Neuronal stem cell (in vitro differentiated cells): ENCODE results near the gene BAIAP2.
A peak's percentile ranks its signal among the peaks of the same experiment; 100 is the strongest.

ENCODE experiments used
- DNase-seq: peaks from one replicate; pipeline ENCODE4 v3.0.0-alpha.2; 2013; ENCODE audit warnings: low spot score
- H2AFZ ChIP-seq: one replicate; pipeline ENCODE4 v1.6.1; 2013; ENCODE audit warnings: mild to moderate bottlenecking, low read length, inconsistent platforms
- H2AK5ac ChIP-seq: 2 replicates; pipeline ENCODE4 v1.6.1; 2013; ENCODE audit warnings: low read depth, mild to moderate bottlenecking, inconsistent platforms, low read length, moderate library complexity, mixed read lengths
- H2BK120ac ChIP-seq: 2 replicates; pipeline ENCODE4 v1.6.1; 2013; ENCODE audit warnings: low read depth, mild to moderate bottlenecking, inconsistent platforms, low read length, moderate library complexity, mixed read lengths
- H2BK12ac ChIP-seq: one replicate; pipeline ENCODE4 v1.6.1; 2013; ENCODE audit warnings: low read length, inconsistent platforms
- H2BK15ac ChIP-seq: 2 replicates; pipeline ENCODE4 v1.6.1; 2013; ENCODE audit warnings: mild to moderate bottlenecking, low read length, inconsistent platforms, mixed read lengths
- H2BK5ac ChIP-seq: one replicate; pipeline ENCODE4 v1.6.1; 2013; ENCODE audit warnings: inconsistent platforms, mild to moderate bottlenecking, low read length, moderate library complexity
- H3K14ac ChIP-seq: one replicate; pipeline ENCODE4 v1.6.1; 2013; ENCODE audit warnings: low read length, inconsistent platforms
- H3K18ac ChIP-seq: 2 replicates; pipeline ENCODE4 v1.6.1; 2013; ENCODE audit warnings: low read length, inconsistent platforms
- H3K23ac ChIP-seq: 2 replicates; pipeline ENCODE4 v1.6.1; 2013; ENCODE audit warnings: low read depth, mild to moderate bottlenecking, mixed read lengths, low read length, inconsistent platforms; ENCODE audit not compliant: poor library complexity
- H3K27ac ChIP-seq: replicated peaks from 3 replicates; pipeline ENCODE4 v1.5.1; 2013; ENCODE audit warnings: low read length, inconsistent platforms
- H3K27me3 ChIP-seq, 3 experiments: 2 replicates each; pipeline ENCODE4 v1.6.1; 2013; ENCODE audit warnings: low read length in 3 of 3, mild to moderate bottlenecking in 2 of 3, inconsistent platforms in 1 of 3, low read depth in 1 of 3, mixed read lengths in 1 of 3, moderate library complexity in 1 of 3; ENCODE audit not compliant: control insufficient read depth in 3 of 3, insufficient read depth in 3 of 3
- H3K36me3 ChIP-seq, 2 donors: replicated peaks in 1 of 2; 2 replicates each; pipeline ENCODE4 v1.6.1; 2013; ENCODE audit warnings: low read length in 2 of 2; ENCODE audit not compliant: control insufficient read depth in 2 of 2, insufficient read depth in 2 of 2
- H3K4ac ChIP-seq: 2 replicates; pipeline ENCODE4 v1.6.1; 2013; ENCODE audit warnings: inconsistent platforms, mild to moderate bottlenecking, low read length, moderate library complexity
- H3K4me1 ChIP-seq, 2 donors: 1 replicate in 1 of 2; 2 replicates in 1 of 2; pipeline ENCODE4 v1.6.1; 2013; ENCODE audit warnings: low read length in 2 of 2, low read depth in 1 of 2; ENCODE audit not compliant: control insufficient read depth in 2 of 2, insufficient read depth in 1 of 2
- H3K4me2 ChIP-seq: one replicate; pipeline ENCODE4 v1.6.1; 2013; ENCODE audit warnings: mild to moderate bottlenecking, low read length, inconsistent platforms; ENCODE audit not compliant: insufficient read depth, poor library complexity, severe bottlenecking
- H3K4me3 ChIP-seq, 2 donors: 2 replicates each; pipeline ENCODE4 v1.5.1; 2013; ENCODE audit warnings: low read length in 2 of 2, mild to moderate bottlenecking in 2 of 2, inconsistent platforms in 1 of 2, moderate library complexity in 1 of 2
- H3K79me1 ChIP-seq: one replicate; pipeline ENCODE4 v1.6.1; 2013; ENCODE audit warnings: low read depth, mild to moderate bottlenecking, inconsistent platforms, low read length, moderate library complexity
- H3K9ac ChIP-seq: one replicate; pipeline ENCODE4 v1.6.1; 2013; ENCODE audit warnings: mild to moderate bottlenecking, low read depth, low read length, inconsistent platforms; ENCODE audit not compliant: poor library complexity
- H3K9me3 ChIP-seq, 2 donors: replicated peaks in 1 of 2; 2 replicates each; pipeline versions ENCODE3 to v1.6.1; 2013; ENCODE audit warnings: low read length in 2 of 2, mild to moderate bottlenecking in 2 of 2, inconsistent platforms in 1 of 2, low read depth in 1 of 2, mixed read lengths in 1 of 2, moderate library complexity in 1 of 2; ENCODE audit not compliant: control insufficient read depth in 2 of 2, insufficient read depth in 1 of 2
- H4K8ac ChIP-seq: one replicate; pipeline ENCODE4 v1.6.1; 2013; ENCODE audit warnings: low read depth, mild to moderate bottlenecking, inconsistent platforms, low read length, moderate library complexity
- H4K91ac ChIP-seq: one replicate; pipeline ENCODE4 v1.6.1; 2013; ENCODE audit warnings: low read length, low read depth, mild to moderate bottlenecking, inconsistent platforms; ENCODE audit not compliant: poor library complexity
- WGBS, 2 donors: extraction: QIAGEN DNeasy Blood & Tissue Kit; methylation state at CpG; one replicate each; pipeline ENCODE4 v1.1.7; 2013; ENCODE audit warnings: missing lambda C conversion rate in 2 of 2, mixed read lengths in 1 of 2; ENCODE audit not compliant: insufficient read length in 2 of 2, insufficient replicate concordance in 1 of 2; ENCODE audit errors: extremely low coverage in 2 of 2; 5-methylcytosine and 5-hydroxymethylcytosine counted together

Gene BAIAP2

GRCh38 chr17:81043725-81044427 is 8.9 kb downstream of the BAIAP2 start:
- H3K27ac ChIP-seq, result peak overlapping the region; percentile 55
- WGBS, 2 donors, result no CpG with 5 or more reads among the region's 38 CpGs

GRCh38 chr17:81044428-81044763 is 9.4 kb downstream of the BAIAP2 start:
- no peak overlapping the region for H2BK5ac ChIP-seq
- peaks cover 30 to 40% of the 10 kb centered on the region in 2 donors for H3K4me1 ChIP-seq

More at GRCh38 chr17:81043725-81044427, 8.9 kb downstream of the BAIAP2 start:
- DNase-seq, result no peak
- Histone ChIP-seq H3K9me3 (peaks cover 0 to 7% of the 10 kb centered on the region in 2 donors), H3K14ac (no peak overlapping the region), H3K18ac (peak overlapping the region; percentile 90), H2BK15ac (peak overlapping the region; percentile 30), H3K79me1 (peaks cover 57% of the 10 kb centered on the region), H2AFZ (no peak overlapping the region), H4K8ac (no peak overlapping the region), H3K23ac (no peak overlapping the region), H3K9ac (no peak overlapping the region), H3K4ac (peak overlapping the region; percentile 79), H2AK5ac (peak overlapping the region; percentile 71), H3K4me1 (peaks cover 30 to 44% of the 10 kb centered on the region in 2 donors), H3K36me3 (peaks cover 11 to 19% of the 10 kb centered on the region in 2 donors), H3K4me3 (no peak overlapping the region), H3K27me3 (no peaks in the 10 kb centered on the region), H2BK120ac (no peak overlapping the region), H3K4me2 (no peak overlapping the region), H2BK12ac (no peak overlapping the region), H4K91ac (no peak overlapping the region), H2BK5ac (peak overlapping the region; percentile 77)

GRCh38 chr17:81044764-81045589 is 10.0 kb downstream of the BAIAP2 start:
- peaks cover 0 to 5% of the 10 kb centered on the region in 2 donors for H3K9me3 ChIP-seq
- peak overlapping the region; percentile 36 for H3K18ac ChIP-seq
- H3K27ac ChIP-seq, result no peak overlapping the region
- no peak overlapping the region for H3K9ac ChIP-seq
- WGBS, 2 donors, result no CpG with 5 or more reads among the region's 28 CpGs
- H4K91ac ChIP-seq, result no peak overlapping the region
- no peak overlapping the region for H3K4me2 ChIP-seq
- peak overlapping the region; percentile 10 for H2BK15ac ChIP-seq
- no peak overlapping the region for H4K8ac ChIP-seq
- no peak overlapping the region for H2AFZ ChIP-seq
- H2BK5ac ChIP-seq, result no peak overlapping the region
- peaks cover 53% of the 10 kb centered on the region for H3K79me1 ChIP-seq
- H3K36me3 ChIP-seq, result peaks cover 8 to 15% of the 10 kb centered on the region in 2 donors
- H2BK120ac ChIP-seq, result no peak overlapping the region
- no peak overlapping the region for H2BK12ac ChIP-seq
- H3K14ac ChIP-seq, result peak overlapping the region; percentile 3
- H3K27me3 ChIP-seq, result no peaks in the 10 kb centered on the region
- no peak overlapping the region for H3K4me3 ChIP-seq
- no peak overlapping the region for H3K23ac ChIP-seq
- H3K4ac ChIP-seq, result no peak overlapping the region
- H2AK5ac ChIP-seq, result no peak overlapping the region
- H3K4me1 ChIP-seq, result peaks cover 28 to 38% of the 10 kb centered on the region in 2 donors
- no peak for DNase-seq

More at GRCh38 chr17:81044428-81044763, 9.4 kb downstream of the BAIAP2 start:
- no peak overlapping the region for H4K8ac ChIP-seq
- no peak for DNase-seq
- no peak overlapping the region for H3K14ac ChIP-seq
- no peak overlapping the region for H4K91ac ChIP-seq
- no peak overlapping the region for H3K9ac ChIP-seq
- peak overlapping the region; percentile 45 for H3K27ac ChIP-seq
- peak overlapping the region; percentile 10 for H2BK15ac ChIP-seq
- H3K36me3 ChIP-seq, result peaks cover 8 to 15% of the 10 kb centered on the region in 2 donors
- H2BK12ac ChIP-seq, result no peak overlapping the region
- H2BK120ac ChIP-seq, result no peak overlapping the region
- H3K79me1 ChIP-seq, result peaks cover 54% of the 10 kb centered on the region
- H2AFZ ChIP-seq, result no peak overlapping the region
- H3K4ac ChIP-seq, result no peak overlapping the region
- H3K23ac ChIP-seq, result no peak overlapping the region
- no CpG with 5 or more reads among the region's 14 CpGs for WGBS, 2 donors
- H3K27me3 ChIP-seq, result no peaks in the 10 kb centered on the region
- H3K18ac ChIP-seq, result peak overlapping the region; percentile 32
- H3K4me2 ChIP-seq, result no peak overlapping the region
- H3K9me3 ChIP-seq, result peaks cover 0 to 5% of the 10 kb centered on the region in 2 donors
- H2AK5ac ChIP-seq, result no peak overlapping the region
- H3K4me3 ChIP-seq, result no peak overlapping the region

GRCh38 chr17:81045590-81046095 is 10.7 kb downstream of the BAIAP2 start:
- no peak overlapping the region for H3K4me2 ChIP-seq
- WGBS, 2 donors, result no CpG with 5 or more reads among the region's 9 CpGs
- peak overlapping the region; percentile 36 for H3K18ac ChIP-seq
- H3K36me3 ChIP-seq, result peaks cover 8 to 15% of the 10 kb centered on the region in 2 donors
- no peak overlapping the region for H3K27ac ChIP-seq
- H3K4ac ChIP-seq, result no peak overlapping the region
- peaks cover 21 to 36% of the 10 kb centered on the region in 2 donors for H3K4me1 ChIP-seq
- no peak for DNase-seq
- no peaks in the 10 kb centered on the region for H3K27me3 ChIP-seq
- H3K9ac ChIP-seq, result no peak overlapping the region
- H4K8ac ChIP-seq, result no peak overlapping the region
- H2BK120ac ChIP-seq, result no peak overlapping the region
- no peak overlapping the region for H4K91ac ChIP-seq
- no peak overlapping the region for H2AFZ ChIP-seq
- H3K79me1 ChIP-seq, result peaks cover 51% of the 10 kb centered on the region
- no peak overlapping the region for H2AK5ac ChIP-seq
- H2BK12ac ChIP-seq, result peak overlapping the region; percentile 48
- H3K23ac ChIP-seq, result no peak overlapping the region
- H3K14ac ChIP-seq, result no peak overlapping the region
- no peak overlapping the region for H2BK15ac ChIP-seq
- peaks cover 0 to 5% of the 10 kb centered on the region in 2 donors for H3K9me3 ChIP-seq
- peak overlapping the region; percentile 92 for H2BK5ac ChIP-seq
- H3K4me3 ChIP-seq, result no peak overlapping the region
